ENCODE data around the gene DNAI1. TPM values are rescaled to one million over a fixed set of nuclear protein-coding genes. Genes with fewer than 3 reads are reported as not detected.

DNAI1 gene
- total and polyA plus RNA-seq, 2 experiments from 2014 or later, result 1.6 to 2.2 TPM

DNA sequence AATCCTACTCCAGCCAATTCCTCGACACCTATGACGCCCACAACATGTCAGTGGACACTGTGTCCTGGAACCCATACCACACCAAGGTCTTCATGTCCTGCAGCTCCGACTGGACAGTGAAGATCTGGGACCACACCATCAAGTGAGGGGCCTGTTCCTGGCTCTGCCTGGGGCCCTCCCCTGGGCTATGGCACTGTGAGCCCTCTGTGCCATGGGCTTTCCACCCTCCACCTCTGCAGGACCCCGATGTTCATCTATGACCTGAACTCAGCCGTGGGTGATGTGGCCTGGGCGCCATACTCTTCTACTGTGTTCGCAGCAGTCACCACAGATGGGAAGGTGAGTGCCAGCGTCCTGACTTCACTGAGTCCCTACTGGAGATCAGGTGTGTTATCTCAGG lies 55.8 kb downstream of the DNAI1 start:
- TF ChIP-seq, protein P1, sequence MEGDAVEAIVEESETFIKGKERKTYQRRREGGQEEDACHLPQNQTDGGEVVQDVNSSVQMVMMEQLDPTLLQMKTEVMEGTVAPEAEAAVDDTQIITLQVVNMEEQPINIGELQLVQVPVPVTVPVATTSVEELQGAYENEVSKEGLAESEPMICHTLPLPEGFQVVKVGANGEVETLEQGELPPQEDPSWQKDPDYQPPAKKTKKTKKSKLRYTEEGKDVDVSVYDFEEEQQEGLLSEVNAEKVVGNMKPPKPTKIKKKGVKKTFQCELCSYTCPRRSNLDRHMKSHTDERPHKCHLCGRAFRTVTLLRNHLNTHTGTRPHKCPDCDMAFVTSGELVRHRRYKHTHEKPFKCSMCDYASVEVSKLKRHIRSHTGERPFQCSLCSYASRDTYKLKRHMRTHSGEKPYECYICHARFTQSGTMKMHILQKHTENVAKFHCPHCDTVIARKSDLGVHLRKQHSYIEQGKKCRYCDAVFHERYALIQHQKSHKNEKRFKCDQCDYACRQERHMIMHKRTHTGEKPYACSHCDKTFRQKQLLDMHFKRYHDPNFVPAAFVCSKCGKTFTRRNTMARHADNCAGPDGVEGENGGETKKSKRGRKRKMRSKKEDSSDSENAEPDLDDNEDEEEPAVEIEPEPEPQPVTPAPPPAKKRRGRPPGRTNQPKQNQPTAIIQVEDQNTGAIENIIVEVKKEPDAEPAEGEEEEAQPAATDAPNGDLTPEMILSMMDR (IDR thresholded peaks at IDR 0.05; ENCODE audit: low read depth, low read length), result no peak
- DNase-seq (ENCODE audit: low read depth in 1 of 2, low spot score in 1 of 2), result no peak
- H3K4me1 ChIP-seq (ENCODE audit: low read depth), result peaks cover 25% of the 10 kb centered on the region

GRCh38 chr9:34514816-34515215 lies 56.2 kb downstream of the DNAI1 start:
- no peaks in the 10 kb centered on the region for H3K9me3 ChIP-seq (ENCODE audit: low read depth)
- TF ChIP-seq, protein P1 (IDR thresholded peaks at IDR 0.05; ENCODE audit: low read depth, low read length), result no peak
- no peak overlapping the region for H3K4me3 ChIP-seq
- H3K4me1 ChIP-seq (ENCODE audit: low read depth), result peaks cover 25% of the 10 kb centered on the region
- H3K27ac ChIP-seq, result no peak overlapping the region
- DNase-seq (ENCODE audit: low read depth in 1 of 2, low spot score in 1 of 2), result no peak
- no peaks in the 10 kb centered on the region for H3K36me3 ChIP-seq
- no peaks in the 10 kb centered on the region for H3K27me3 ChIP-seq

More for the DNA sequence above, 55.8 kb downstream of the DNAI1 start:
- no peaks in the 10 kb centered on the region for H3K36me3 ChIP-seq
- no peak overlapping the region for H3K4me3 ChIP-seq
- H3K27ac ChIP-seq, result no peak overlapping the region
- no peaks in the 10 kb centered on the region for H3K27me3 ChIP-seq
- H3K9me3 ChIP-seq (ENCODE audit: low read depth), result no peaks in the 10 kb centered on the region

- no peaks in the 10 kb centered on the region for H3K27me3 ChIP-seq
- H3K4me1 ChIP-seq (ENCODE audit: low read depth), result peaks cover 17% of the 10 kb centered on the region
- TF ChIP-seq, protein P1 (IDR thresholded peaks at IDR 0.05; ENCODE audit: low read depth, low read length), result no peak
- H3K36me3 ChIP-seq, result no peaks in the 10 kb centered on the region
- no peak for DNase-seq (ENCODE audit: low read depth in 1 of 2, low spot score in 1 of 2)
- H3K27ac ChIP-seq, result no peak overlapping the region
- H3K4me3 ChIP-seq, result no peak overlapping the region
- no peaks in the 10 kb centered on the region for H3K9me3 ChIP-seq (ENCODE audit: low read depth)
Observed at GRCh38 chr9:34515959-34516358, 57.4 kb downstream of the DNAI1 start.

- H3K36me3 ChIP-seq, result no peaks in the 10 kb centered on the region
- H3K27ac ChIP-seq, result no peak overlapping the region
- peaks cover 12% of the 10 kb centered on the region for H3K27me3 ChIP-seq
- peaks cover 17% of the 10 kb centered on the region for H3K4me1 ChIP-seq (ENCODE audit: low read depth)
- H3K4me3 ChIP-seq, result no peak overlapping the region
- TF ChIP-seq, protein P1 (IDR thresholded peaks at IDR 0.05; ENCODE audit: low read depth, low read length), result no peak
- no peaks in the 10 kb centered on the region for H3K9me3 ChIP-seq (ENCODE audit: low read depth)
- DNase-seq (ENCODE audit: low read depth in 1 of 2, low spot score in 1 of 2), result no peak
Observed at GRCh38 chr9:34517185-34517584, 58.6 kb downstream of the DNAI1 start.

DNA sequence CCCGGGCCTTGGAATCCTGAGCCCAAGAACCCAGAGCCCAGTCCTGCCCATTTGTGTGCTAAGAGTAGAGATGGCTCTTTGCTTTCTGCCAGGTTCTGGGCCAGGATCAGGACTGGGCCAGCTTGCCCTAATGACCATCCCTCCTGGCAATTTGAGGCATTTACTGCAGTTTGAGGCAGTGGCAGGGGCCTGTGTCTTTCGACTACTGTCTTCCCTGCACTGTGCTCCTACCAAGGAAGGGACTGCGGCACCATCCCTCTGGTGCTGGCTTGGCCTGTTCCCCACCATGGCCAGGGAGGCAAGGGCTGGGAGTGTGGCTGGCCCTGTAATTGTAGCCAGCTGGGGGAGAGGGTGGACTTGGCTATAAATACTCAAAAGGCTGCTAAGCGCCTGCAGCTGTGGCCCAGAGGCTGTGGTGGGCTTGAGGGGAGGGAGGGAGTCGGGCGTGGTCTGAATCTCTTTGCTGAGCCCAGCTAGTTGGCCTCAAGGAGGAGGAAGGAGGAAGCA lies 59.6 kb downstream of the DNAI1 start:
- no peak for DNase-seq (ENCODE audit: low read depth in 1 of 2, low spot score in 1 of 2)
- no peaks in the 10 kb centered on the region for H3K9me3 ChIP-seq (ENCODE audit: low read depth)
- H3K27me3 ChIP-seq, result peaks cover 16% of the 10 kb centered on the region
- no peak overlapping the region for H3K4me3 ChIP-seq
- no peak overlapping the region for H3K27ac ChIP-seq
- H3K4me1 ChIP-seq (ENCODE audit: low read depth), result peaks cover 10% of the 10 kb centered on the region
- no peaks in the 10 kb centered on the region for H3K36me3 ChIP-seq
- TF ChIP-seq, protein P1 (IDR thresholded peaks at IDR 0.05; ENCODE audit: low read depth, low read length), result no peak
